DOHH2 (cell line): Measurements from ENCODE around the gene SIM1.

Experiments used
- H3F3A ChIP-seq: fragments of 200-600 bp; sonication (generic), shearing (Covaris generic); 2 replicates; pipeline ENCODE4 v1.6.0; 2016; ENCODE audit warnings: antibody characterized with exemption, mild to moderate bottlenecking; ENCODE audit not compliant: control insufficient read depth, insufficient read depth
- H3K27ac ChIP-seq: fragments of 200-600 bp; sonication (generic); 2 replicates; pipeline ENCODE4 v1.5.1; 2014; ENCODE audit warnings: low read depth, mild to moderate bottlenecking, low read length, moderate library complexity
- H3K27me3 ChIP-seq: fragments of 200-600 bp; sonication (generic); 2 replicates; pipeline ENCODE4 v1.6.1; 2014; ENCODE audit warnings: mild to moderate bottlenecking, low read length, mixed read lengths; ENCODE audit not compliant: control insufficient read depth
- H3K36me3 ChIP-seq: fragments of 200-600 bp; sonication (generic); 2 replicates; pipeline ENCODE4 v1.6.1; 2014; ENCODE audit warnings: mild to moderate bottlenecking, low read length, moderate library complexity, mixed read lengths; ENCODE audit not compliant: control insufficient read depth
- H3K4me1 ChIP-seq: fragments of 200-600 bp; sonication (generic); 2 replicates; pipeline ENCODE4 v1.6.1; 2014; ENCODE audit warnings: mild to moderate bottlenecking, low read length, mixed read lengths; ENCODE audit not compliant: control insufficient read depth
- H3K4me2 ChIP-seq: fragments of 200-600 bp; sonication (generic); 2 replicates; pipeline ENCODE4 v1.6.0; 2014; ENCODE audit warnings: mild to moderate bottlenecking, low read length, moderate library complexity
- H3K4me3 ChIP-seq: fragments of 200-600 bp; sonication (generic); 2 replicates; pipeline ENCODE4 v1.5.1; 2014; ENCODE audit warnings: mild to moderate bottlenecking, low read length, mixed read lengths
- H3K79me2 ChIP-seq: fragments of 200-600 bp; sonication (generic); 2 replicates; pipeline ENCODE4 v1.6.1; 2014; ENCODE audit warnings: mild to moderate bottlenecking, low read length, mixed read lengths; ENCODE audit not compliant: control insufficient read depth
- H3K9me2 ChIP-seq: fragments of 200-600 bp; sonication (generic); replicated peaks from 2 replicates; pipeline ENCODE4 v1.6.1; 2014; ENCODE audit warnings: mild to moderate bottlenecking, low read length, mixed read lengths; ENCODE audit not compliant: control insufficient read depth
- H3K9me3 ChIP-seq: fragments of 200-600 bp; sonication (generic); 2 replicates; pipeline ENCODE4 v1.6.1; 2014; ENCODE audit warnings: antibody characterized with exemption, low read length, mixed read lengths; ENCODE audit not compliant: control insufficient read depth, insufficient read depth
- H4K20me1 ChIP-seq: fragments of 200-600 bp; sonication (generic); 2 replicates; pipeline ENCODE4 v1.6.0; 2014; ENCODE audit warnings: low read depth, mild to moderate bottlenecking, antibody characterized with exemption, low read length, moderate library complexity; ENCODE audit not compliant: control insufficient read depth, insufficient read depth
- CTCF ChIP-seq: fragments of 200-600 bp; sonication (generic); IDR thresholded peaks from one replicate; pipeline ENCODE4 v1.5.1; 2014; ENCODE audit warnings: antibody characterized with exemption, mild to moderate bottlenecking, low read depth, low read length; ENCODE audit not compliant: poor library complexity, severe bottlenecking
- EZH2phosphoT487 ChIP-seq: fragments of 200-600 bp; sonication (generic); IDR thresholded peaks from 2 replicates; pipeline ENCODE4 v1.6.1; 2017; ENCODE audit warnings: borderline replicate concordance, mild to moderate bottlenecking, antibody characterized with exemption, low read length, moderate library complexity, mixed read lengths

The SIM1 gene

GRCh38 chr6:100430962-100431361 is 33.8 kb downstream of the SIM1 start:
- H3K36me3 ChIP-seq: no peaks in the 10 kb centered on the region
- H3K4me3 ChIP-seq: no peak overlapping the region
- no peaks in the 10 kb centered on the region for H3F3A ChIP-seq
- H3K4me1 ChIP-seq: no peaks in the 10 kb centered on the region
- no peaks in the 10 kb centered on the region for H3K9me3 ChIP-seq
- no peaks in the 10 kb centered on the region for H3K27me3 ChIP-seq
- no peak for TF ChIP-seq EZH2phosphoT487
- H3K9me2 ChIP-seq: no peaks in the 10 kb centered on the region; the same call in 1 of the 2 replicates
- no peak overlapping the region for H3K4me2 ChIP-seq
- no peaks in the 10 kb centered on the region for H3K79me2 ChIP-seq
- no peak overlapping the region for H3K27ac ChIP-seq
- no peaks in the 10 kb centered on the region for H4K20me1 ChIP-seq

GRCh38 chr6:100427452-100427851 is 37.3 kb downstream of the SIM1 start:
- H3K79me2 ChIP-seq: no peaks in the 10 kb centered on the region
- H4K20me1 ChIP-seq: no peaks in the 10 kb centered on the region
- H3K27me3 ChIP-seq: no peaks in the 10 kb centered on the region
- H3K36me3 ChIP-seq: no peaks in the 10 kb centered on the region
- no peaks in the 10 kb centered on the region for H3K4me1 ChIP-seq
- no peak overlapping the region for H3K27ac ChIP-seq
- H3K9me3 ChIP-seq: no peaks in the 10 kb centered on the region
- no peak overlapping the region for H3K4me3 ChIP-seq
- no peak overlapping the region for H3K4me2 ChIP-seq
- no peaks in the 10 kb centered on the region for H3F3A ChIP-seq
- H3K9me2 ChIP-seq: no peaks in the 10 kb centered on the region; the same call in 1 of the 2 replicates
- TF ChIP-seq EZH2phosphoT487 (no peak), CTCF (no peak)

- Histone ChIP-seq H3K27ac (no peak overlapping the region), H3K79me2 (no peaks in the 10 kb centered on the region), H3K4me3 (no peak overlapping the region), H3F3A (no peaks in the 10 kb centered on the region), H3K9me3 (no peaks in the 10 kb centered on the region), H3K27me3 (no peaks in the 10 kb centered on the region), H3K36me3 (no peaks in the 10 kb centered on the region), H3K4me2 (no peak overlapping the region), H3K9me2 (no peaks in the 10 kb centered on the region; the same call in 1 of the 2 replicates), H3K4me1 (no peaks in the 10 kb centered on the region), H4K20me1 (no peaks in the 10 kb centered on the region)
- no peak for TF ChIP-seq CTCF
- TF ChIP-seq EZH2phosphoT487: no peak
Measured at GRCh38 chr6:100426744-100427338, 37.9 kb downstream of the SIM1 start.

- Histone ChIP-seq H3K79me2 (no peaks in the 10 kb centered on the region), H3K4me3 (no peak overlapping the region), H3K36me3 (no peaks in the 10 kb centered on the region), H3K9me3 (no peaks in the 10 kb centered on the region), H3F3A (no peaks in the 10 kb centered on the region), H3K9me2 (no peaks in the 10 kb centered on the region; the same call in 1 of the 2 replicates), H3K27me3 (no peaks in the 10 kb centered on the region), H3K4me1 (no peaks in the 10 kb centered on the region), H4K20me1 (no peaks in the 10 kb centered on the region), H3K4me2 (no peak overlapping the region), H3K27ac (no peak overlapping the region)
- TF ChIP-seq CTCF (no peak), EZH2phosphoT487 (no peak)
Measured at GRCh38 chr6:100426241-100426640, 38.5 kb downstream of the SIM1 start.
